Suprapubic skin (tissue), 4 donors: ENCODE data around the gene RABL2B.

Experiments used
- EP300 ChIP-seq: sonication (generic); formaldehyde crosslinking; IDR thresholded peaks from one replicate; pipeline ENCODE4 v1.6.1; 2017; ENCODE audit warnings: antibody characterized with exemption
- POLR2A ChIP-seq, 2 donors: fragments of 450-650 bp; IDR thresholded peaks; one replicate each; pipeline ENCODE4 v1.6.1; 2017; ENCODE audit warnings: antibody characterized with exemption in 2 of 2, mild to moderate bottlenecking in 2 of 2, moderate library complexity in 2 of 2
- POLR2AphosphoS5 ChIP-seq, 3 donors: sonication (generic); formaldehyde crosslinking; IDR thresholded peaks; one replicate each; pipeline ENCODE4 v1.6.1; 2017; ENCODE audit warnings: antibody characterized with exemption in 3 of 3
- TF ChIP-seq, protein P1 (sequence below), 2 donors: fragments of 200-600 bp in 1 of 2; fragments of 450-650 bp in 1 of 2; sonication (generic) in 1 of 2; IDR thresholded peaks; one replicate each; pipeline ENCODE4 v1.5.1; 2016 to 2019; ENCODE audit warnings: antibody characterized with exemption in 2 of 2, mild to moderate bottlenecking in 1 of 2, moderate library complexity in 1 of 2

DNA sequence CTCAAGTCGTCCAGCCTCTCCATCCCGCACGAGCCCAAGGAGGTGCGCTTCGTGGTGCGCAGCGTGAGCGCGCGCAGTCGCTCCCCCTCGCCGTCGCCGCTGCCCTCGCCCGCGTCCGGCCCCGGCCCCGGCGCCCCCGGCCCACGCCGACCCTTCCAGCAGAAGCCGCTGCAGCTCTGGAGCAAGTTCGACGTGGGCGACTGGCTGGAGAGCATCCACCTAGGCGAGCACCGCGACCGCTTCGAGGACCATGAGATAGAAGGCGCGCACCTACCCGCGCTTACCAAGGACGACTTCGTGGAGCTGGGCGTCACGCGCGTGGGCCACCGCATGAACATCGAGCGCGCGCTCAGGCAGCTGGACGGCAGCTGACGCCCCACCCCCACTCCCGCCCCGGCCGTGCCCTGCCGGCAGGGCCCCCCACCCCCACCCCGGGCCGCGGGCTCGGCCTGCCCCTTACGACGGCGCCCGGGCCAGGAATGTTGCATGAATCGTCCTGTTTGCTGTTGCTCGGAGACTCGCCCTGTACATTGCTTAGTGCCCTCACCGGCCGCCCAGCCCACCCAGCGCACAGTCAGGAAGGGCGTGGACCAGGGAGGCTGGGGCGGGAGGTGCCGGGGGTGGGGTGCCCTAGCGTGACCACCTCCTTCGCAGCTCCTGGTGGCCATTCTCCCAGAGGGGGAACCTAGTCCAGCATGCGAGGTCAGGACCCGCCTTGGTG lies 52.3 kb downstream of the RABL2B start:
- TF ChIP-seq, protein P1, sequence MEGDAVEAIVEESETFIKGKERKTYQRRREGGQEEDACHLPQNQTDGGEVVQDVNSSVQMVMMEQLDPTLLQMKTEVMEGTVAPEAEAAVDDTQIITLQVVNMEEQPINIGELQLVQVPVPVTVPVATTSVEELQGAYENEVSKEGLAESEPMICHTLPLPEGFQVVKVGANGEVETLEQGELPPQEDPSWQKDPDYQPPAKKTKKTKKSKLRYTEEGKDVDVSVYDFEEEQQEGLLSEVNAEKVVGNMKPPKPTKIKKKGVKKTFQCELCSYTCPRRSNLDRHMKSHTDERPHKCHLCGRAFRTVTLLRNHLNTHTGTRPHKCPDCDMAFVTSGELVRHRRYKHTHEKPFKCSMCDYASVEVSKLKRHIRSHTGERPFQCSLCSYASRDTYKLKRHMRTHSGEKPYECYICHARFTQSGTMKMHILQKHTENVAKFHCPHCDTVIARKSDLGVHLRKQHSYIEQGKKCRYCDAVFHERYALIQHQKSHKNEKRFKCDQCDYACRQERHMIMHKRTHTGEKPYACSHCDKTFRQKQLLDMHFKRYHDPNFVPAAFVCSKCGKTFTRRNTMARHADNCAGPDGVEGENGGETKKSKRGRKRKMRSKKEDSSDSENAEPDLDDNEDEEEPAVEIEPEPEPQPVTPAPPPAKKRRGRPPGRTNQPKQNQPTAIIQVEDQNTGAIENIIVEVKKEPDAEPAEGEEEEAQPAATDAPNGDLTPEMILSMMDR (IDR thresholded peaks at IDR 0.05) = no peak
- no peak for TF ChIP-seq POLR2AphosphoS5 (IDR thresholded peaks at IDR 0.05)
- no peak for TF ChIP-seq EP300
- no peak for TF ChIP-seq POLR2A (IDR thresholded peaks at IDR 0.05)
